IPS DF 4.7 (cell line): Measurements from ENCODE around the gene KRT80.

ENCODE experiments used
- DNase-seq: peaks from one replicate; pipeline ENCODE4 v3.0.0-alpha.2; 2013; ENCODE audit warnings: low spot score; ENCODE audit errors: extremely low read depth

Gene KRT80

DNA sequence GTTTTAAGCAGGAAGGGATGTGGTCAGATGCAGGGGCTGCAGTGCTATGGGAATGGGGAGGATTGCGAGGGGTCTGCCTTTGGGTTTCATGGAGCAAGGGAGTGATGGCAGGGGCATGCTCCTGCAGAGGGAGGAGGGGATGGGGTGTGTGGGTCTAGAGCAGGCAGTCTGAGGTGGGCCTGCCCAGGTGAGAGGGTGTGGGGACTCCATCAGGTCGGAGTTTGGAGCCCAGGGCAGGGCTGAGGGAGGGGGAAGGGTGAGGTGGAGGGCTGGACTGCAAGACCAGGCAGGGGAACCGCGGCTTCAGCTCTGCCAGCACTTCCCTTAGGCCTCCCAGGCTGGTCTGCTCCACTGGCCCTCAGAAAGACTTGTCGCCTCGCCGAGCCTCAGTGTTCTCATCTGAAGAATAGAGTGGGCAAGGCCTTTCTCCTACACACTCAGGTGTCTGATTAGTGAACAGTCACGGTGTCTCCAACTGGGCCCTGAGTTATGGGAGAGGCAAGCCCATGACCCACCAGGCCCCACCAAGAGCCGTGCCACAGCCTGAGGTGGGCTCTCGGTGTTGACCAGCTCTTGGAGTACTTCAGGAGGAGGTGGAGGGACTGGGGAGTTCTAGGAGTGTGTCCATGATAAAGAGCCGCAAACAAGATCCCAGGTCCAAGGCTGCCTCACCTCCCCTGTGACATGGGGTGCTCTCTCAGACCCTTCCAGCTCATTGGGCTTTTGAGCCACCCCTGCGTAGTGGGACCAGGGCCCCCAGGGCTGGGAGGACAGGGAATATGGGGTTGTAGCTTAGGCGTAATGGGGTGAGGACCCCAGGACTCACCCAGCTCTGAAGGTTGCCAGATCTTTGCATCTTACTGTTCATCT, 20.1 kb upstream of the KRT80 start:
- DNase-seq = no peak

DNA sequence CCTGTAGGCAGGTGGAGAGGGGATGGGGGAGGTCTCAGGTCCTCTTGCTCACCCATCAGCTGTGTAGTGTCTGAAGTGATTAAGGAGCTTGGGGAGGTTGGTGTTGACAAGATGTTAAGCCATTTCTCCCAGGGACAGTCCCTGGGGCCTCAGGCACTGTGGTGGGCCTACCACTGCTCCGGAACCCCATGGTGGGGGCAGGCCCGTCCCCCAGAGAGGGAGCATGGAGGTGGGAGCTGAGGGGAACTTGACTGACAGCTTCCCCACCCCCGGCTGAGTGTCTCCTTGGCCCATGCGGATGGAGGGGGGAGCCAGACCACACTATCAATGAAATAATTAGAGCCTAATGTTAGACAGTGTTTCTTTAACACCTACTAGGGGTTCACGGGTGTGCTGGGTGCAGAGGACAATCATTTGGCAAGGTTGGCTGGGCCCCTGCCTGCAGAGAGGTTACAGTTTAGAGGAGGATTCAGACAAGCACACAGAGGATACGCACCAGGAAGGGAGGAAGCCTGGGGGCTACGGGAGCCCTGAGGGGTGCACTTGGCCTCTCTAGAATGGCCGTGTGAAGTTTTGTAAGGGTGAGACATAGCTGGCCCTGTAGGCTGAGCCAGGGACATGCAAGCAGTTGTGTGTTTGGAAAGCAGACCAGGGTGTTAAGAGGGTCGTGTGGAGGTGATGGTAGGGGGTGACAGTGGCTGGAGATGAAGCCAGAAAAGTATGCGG, 19.3 kb upstream of the KRT80 start:
- no peak for DNase-seq

DNA sequence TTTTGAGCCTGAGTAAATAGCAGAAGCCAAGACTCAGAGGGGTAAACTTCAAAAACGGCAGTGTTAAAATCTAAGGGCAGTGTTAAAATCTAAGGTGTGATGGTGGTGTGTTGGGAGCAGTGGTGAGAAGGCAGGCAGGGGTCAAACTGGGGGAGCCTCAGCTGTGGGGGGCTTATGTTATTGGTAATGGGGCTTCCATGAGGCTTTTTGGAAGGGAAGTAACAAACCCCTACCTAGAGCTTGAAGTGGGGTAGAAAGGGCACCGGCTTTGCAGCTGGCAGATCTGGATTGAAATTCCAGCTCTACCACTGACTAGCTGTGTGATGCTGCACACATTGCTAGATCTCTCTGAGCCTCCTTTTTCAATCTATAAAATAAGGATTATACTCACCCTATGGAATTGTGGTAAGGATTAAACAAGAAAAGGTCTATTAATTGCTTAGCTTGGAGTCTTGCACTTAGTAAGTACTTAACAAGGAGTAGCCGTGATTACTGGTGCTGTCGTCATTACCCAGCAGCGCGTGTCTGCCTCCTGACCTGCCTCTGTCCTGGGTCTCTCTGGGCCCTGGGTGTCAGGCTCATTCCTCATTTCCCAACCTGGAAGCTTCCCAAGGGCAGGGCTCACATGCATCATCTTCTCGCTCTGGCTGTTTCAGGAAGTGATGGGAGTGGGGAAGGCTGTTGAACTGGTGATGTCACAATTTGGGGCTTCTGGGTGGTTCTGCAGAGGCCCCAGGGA, 18.5 kb upstream of the KRT80 start:
- DNase-seq = no peak

DNA sequence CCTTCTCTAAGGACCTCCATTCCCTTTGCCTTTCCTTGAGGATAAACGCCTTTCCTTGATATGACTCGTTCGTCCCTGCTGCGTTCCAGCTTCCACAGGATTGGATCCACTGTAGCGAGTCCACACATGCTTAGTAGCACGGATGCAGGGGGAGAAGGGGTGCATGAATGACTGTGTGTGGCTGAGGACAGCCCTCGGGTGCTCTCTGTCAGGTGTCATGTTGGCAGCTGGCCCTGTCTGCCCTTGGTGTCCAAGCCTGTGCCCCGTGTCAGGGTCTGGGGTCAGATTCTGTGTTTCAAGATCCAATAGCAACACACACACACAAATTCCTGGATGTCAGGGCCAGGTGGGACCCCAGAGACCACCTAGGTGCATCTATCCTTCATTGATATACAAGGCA, 17.5 kb upstream of the KRT80 start:
- DNase-seq = no peak

DNA sequence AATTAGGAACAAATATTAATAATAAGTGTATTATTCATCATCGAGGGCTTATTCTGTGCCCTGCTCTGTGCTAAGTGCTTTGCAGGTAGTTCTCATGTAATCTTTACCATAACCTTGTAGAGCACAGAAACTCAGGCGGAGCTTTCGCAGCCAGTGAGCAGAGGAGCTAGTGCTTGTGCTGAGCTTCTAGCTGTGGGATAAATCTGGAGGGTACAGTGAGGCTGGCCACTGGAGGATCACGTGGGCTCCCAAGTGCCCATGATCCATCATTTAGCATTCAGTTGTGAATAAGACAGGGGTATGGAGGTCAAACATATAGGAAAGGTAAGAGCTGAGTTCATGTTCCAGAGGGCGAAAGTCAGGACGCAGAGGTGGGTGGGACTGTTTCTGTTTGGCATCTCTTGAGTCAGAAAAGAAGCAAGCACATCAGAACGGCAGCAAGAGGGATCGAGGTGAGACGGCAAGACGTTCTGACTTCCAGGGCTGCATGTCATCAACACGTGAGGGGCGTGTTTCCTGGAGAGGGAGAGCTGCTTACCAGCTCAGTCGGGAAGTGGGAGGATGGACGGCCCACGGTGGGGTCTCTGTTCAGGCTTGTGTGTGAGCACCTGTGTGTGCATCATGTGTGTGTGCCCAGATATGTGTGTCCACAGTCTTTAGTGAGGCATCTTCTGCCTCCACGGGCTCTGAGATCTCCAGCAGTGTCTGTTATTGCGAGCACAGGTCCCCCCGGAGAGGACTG, 16.8 kb upstream of the KRT80 start:
- DNase-seq = no peak

DNA sequence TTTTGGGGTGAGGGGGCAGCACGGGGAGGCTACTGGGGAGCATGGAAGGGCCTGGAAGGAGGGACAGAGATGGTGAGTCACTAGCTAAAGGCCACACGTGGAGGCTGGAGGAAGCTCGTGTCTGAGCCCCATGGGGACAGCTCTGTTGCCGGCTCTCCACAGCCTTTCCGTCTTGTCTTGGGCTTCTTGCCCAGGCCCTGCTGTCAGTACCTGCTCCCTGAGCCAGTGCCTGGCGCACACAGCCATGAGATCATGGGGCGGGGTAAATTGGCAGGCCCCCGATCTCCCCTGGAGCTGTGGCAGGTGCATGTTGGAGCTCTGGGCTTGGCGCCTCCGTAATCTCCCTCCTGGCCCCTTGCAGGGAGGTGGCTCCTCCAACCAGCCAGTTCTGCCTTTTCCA, 16.1 kb upstream of the KRT80 start:
- no peak for DNase-seq

DNA sequence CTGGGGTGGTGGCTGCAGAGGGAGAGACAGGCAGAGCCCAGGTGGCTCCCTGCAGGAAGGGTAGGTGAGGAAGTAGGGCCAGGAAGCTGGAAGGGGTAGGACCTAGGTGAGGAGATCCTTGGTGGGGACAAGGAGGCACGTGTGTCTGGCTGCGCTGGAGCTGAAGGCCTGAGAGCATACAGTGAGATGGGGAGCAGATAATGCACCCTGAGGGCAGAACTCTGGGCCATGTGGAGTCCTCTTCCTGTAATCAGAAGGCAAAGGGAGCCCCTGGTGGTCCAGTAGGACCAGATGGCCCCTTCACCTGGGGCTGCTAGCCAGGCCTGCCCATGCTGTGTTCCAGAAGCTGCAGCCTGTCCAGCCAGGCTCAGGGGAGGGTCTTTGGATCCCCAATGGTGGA, 15.3 kb upstream of the KRT80 start:
- no peak for DNase-seq

DNA sequence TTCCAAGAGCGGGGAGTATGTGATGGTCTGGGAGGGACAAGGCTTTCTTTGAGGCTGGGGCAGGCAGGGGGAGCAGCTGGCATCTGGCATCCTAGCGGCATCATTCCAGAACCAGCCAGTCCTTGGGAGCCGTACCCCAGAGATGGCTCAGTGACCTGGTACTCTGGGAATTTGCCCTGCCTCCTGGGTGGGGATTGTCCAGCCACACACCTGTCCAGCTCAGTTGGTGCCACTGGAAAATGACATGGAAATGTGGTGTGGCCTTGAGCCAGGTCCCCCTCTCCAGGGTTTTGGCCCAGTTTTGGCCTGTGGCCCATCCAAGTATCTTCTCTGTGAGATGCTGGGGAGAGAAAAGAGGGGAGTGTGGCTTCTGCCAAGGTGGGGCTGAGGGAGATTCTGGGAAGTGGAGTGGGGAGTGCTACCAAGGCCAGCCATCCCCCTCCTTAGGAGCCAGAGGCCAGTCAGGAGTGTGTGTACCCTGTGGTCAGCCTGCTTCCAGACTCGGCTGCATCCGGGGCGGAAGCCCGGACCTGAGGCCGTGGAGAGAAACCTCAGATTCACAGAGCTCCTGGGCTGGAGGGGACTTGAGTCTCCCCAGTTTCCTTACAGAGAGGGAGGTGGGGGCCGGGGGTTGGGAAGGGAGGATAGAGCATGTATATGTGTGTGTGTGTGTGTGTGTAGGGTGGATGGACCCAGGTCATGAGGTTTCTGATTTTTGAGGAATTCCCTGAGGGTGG, 14.7 kb upstream of the KRT80 start:
- no peak for DNase-seq

DNA sequence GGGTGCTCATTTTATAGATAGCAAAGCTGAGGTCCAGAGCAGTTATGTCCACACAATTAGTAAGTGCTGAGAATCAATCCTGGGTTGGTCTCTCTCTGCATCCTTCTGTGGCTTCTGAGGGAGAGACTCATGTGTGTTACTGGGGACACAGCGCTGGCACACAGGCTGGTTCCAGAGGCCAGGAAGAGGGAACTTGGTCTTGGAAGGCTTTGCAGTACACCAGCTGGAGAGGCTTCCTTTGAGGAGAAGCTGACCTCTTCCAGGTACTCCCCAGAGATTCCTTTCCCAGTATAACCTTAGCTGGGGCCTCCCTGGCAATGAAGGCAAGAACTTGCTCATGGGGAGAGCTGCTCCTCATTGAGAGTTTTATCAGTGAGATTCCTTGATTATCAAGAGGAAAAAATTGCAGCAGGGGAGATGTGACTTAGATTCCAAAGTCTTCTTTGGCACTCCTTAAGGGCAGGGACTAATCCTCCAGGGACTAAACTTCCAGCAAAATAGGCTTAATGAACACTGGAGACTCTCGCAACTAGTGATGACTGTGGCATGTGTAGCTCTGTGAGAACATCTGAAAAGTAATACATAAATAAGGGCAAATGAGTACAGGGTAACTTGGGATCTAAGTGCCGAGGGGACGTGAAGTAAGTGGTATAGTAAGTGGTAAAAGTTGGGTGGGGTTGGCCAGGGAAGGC, 13.9 kb upstream of the KRT80 start:
- no peak for DNase-seq

DNA sequence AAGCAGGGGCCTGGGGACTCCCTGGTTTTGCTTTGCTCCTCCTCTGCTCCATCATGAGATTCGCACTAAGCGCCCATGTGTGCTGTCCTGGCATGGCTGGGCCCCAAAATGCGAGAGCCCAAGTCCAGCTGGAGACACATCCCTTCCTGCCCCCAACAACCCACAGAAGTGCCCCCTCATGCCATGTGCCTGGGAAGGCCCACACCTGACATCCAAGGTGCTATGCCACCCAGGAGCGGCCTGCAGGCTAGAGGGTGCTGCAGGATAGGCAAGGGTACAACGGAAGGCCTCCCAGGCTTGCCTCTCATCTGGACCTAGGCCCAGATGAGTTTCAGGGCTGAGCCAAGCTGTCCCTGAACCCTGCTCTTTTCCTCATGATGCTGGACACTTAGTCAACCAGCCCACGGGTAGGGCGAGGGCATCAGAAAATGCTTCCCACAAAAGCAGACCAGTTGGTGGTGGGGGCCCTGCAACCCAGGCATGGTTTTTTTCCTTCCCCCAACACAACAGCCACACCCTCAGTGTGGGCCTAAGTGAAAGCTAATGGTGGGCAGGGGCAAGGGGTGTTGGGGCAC, 13.2 kb upstream of the KRT80 start:
- DNase-seq = no peak

DNA sequence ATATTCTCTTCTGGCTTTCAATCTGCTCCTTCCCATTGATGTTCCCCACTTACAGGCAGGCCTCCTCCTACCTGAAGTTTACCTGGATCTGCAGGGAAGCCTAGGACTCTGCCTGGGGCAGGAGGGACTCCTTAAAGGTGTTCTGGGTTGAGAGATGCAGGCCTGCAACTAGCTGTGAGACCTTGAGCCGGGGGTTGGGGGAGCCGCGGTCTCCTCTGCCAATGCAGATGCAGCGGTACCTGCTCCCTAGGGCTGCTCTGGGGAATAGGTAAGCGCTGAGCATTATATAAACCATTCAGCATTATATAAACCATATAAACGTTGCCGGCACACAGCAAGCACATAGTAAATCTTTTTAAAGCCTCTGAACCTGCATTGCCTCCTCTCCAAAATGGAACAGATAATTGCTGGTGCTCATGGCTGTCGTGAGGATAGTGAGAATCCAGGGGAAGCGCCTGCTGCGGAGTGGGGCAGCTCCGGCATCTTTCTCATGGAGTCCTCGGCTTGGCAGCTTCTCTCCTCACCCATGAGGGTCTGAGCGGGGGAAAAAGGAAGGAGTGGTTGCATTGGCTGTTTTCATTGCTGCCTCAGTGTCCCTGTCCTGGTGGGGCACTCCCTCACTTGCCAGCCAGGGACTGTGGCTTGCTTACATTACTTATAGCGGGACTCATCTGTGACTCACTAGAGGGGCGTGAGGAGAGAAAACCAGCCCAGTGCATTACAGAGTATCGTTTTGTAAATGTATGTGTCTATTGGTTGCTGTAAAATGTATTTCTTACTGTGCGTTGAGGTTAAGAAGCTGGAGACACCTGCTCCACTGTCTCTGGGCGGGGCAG, 12.5 kb upstream of the KRT80 start:
- no peak for DNase-seq

DNA sequence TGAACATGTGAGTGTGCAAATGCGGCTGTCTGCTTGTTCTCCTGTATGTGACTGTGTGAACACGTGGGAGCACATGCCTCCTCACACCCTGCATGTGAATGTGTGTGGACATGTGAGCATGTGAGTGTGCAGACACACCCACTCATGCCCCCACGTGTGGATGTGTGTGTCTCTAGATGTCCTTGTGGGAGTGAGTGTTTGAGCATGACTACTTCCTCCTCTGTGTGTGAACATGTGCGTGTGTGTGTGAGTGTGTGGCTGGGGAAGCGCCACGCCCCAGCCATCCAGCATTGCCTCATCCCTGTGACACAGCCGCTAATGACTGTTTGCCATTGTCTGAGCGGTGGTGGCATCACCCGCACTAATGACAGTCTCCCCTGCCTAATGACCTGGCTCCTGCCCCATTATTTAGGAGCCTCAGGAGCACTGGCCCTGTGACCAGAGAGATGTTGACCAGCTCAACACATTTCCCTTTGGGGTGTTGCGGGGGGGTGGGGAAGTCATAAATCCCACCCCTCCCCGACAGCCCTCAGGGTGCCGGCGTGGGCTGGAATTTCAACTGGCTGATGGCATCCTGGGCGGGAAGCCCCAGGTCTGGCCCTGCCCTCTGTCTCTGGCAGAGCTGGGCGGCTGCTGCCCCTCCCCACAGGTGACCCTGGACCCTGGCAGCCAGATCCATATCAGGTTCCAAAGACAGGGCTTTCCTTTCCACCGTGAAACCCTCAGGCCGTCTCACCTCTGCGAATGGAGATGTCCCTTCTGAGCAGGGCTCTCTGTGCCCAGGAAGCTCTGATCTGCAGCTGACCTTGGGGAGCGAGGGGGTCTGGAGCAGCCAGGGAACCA, 11.5 kb upstream of the KRT80 start:
- no peak for DNase-seq

DNA sequence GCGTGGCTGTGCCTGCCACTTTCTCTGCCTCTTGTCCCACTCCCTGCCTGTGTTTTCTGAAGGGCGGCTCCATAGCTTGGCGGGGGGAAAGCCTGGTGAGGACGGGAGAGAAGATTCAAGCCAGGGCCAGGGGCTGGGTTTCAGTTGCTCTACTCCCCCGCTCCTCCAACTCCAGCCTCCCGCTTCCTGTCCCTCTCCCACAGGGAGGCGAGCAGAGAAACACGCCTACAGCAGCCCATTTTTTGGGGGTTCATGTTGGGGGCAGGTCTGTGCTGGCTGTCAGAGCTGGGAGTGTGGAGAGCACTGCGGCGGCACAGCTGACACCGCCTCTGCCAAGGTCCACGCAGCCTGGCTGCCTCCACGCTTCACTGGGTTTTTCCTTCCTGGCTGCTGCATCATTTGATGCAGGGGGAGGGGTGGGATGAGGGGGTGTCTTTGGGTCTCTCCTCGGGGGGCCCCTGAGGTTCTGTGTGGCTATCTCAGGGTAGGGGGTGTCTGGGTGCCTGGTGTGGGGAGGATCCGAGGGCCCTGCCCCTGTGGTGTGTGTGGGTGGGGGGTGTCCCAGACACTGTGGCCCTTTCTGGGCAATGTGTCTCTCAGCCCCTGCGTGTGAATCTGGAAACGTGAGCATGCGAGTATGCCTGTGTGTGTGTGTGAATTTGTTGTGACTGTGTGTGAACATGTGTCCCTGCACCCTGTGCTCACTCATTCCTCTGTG, 10.7 kb upstream of the KRT80 start:
- DNase-seq = no peak

DNA sequence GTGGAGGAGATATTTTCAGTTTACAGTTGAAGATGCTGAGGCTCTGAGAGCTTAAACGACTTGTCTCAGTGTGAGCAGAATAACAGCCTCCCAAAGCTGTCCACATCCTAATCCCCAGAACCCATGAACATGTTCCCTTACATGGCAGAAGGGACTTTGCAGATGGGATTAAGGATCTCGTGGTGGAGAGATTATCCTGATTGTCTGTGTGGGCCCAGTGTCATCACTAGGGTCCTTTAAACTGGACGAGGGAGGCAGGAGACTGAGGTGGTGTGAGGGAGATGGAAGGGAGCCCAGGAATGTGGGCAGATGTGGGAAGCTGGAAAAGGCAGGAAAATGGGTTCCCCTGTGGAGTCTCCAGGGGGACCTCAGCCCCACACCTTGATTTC, 9.6 kb upstream of the KRT80 start:
- DNase-seq = no peak

DNA sequence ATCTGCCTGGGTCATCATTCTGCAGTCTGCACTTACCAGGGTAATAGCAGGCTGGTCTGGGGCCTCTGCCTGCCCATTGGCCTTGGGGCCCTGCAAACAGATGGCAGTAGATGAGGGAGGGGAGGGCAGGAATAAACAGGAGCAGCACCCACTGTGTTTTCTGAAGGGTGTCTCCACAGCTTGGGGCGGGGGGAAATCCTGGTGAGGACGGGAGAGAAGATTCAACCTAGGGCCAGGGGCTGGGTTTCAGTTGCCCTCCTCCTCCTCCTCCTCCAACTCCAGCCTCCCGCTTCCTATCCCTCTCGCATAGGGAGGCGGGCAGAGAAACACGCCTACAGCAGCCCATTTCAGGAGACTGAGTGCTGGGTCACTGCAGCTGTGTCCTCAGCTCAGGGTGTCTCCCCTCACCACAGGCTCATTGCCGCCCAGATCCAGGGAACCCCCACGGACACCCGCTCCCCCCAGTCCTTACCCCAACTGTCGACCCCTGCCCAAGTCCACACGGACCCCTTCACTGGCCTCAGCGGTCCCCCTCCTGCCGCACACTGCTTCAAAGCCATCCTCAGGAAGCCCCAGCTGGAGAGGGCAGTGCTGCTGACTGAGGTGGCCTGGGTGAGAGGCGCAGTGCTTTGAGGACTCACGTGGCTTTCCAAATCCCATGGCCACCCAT, 9.1 kb upstream of the KRT80 start:
- no peak for DNase-seq

DNA sequence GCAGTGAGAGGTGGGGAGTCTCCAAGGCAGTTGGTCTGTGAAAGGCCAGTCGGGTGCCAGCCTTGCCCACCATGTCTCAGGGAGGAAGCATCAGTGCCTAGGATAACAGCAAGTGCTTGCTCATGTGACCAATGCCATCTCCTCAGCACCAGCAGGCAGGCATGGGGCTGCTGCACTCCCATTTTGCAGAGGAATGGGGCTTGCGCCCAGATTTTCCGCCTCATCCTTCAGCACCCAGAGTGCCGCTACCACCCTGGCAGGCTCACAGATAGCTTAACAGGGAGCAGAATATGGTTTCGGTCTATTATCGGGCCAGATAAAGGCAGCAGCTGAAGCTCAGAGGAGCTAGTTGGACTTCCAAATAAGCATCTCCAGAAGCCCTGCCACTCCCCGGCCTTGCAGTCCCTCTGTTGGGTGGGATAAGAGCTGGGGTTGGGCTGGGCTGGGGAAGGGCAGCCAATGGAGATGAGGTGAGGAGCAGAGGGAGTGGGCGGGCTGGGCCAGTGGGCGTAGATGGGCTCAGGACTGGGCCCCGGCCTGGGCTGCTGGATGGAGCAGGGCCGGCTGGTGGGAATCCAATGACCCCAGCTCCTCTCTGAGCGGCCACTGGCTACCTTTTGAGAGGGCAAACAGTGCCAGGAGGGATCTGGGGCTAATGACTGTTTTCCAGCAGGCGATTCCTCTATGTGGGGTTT, 8.4 kb upstream of the KRT80 start:
- no peak for DNase-seq
